Activated CD8-positive, alpha-beta T cell treated with anti-CD3 and anti-CD28 coated beads for 36 hours (primary cell): Measurements from ENCODE around the gene FBXW9. TPM values are rescaled to one million over a fixed set of nuclear protein-coding genes. Genes with fewer than 3 reads are reported as not detected.

Source experiments
- ATAC-seq: fragments of 200-7000 bp; cut with Tn5 transposase; one replicate; pipeline ENCODE4 v1.10.0; 2021; ENCODE audit warnings: mild to moderate bottlenecking, moderate library complexity
- CTCF ChIA-PET: fragments of 350-600 bp; sonication (Branson Sonifier 250); formaldehyde crosslinking; loops from one replicate; lab custom pipeline; 2021; ENCODE audit warnings: antibody characterized with exemption; lab: Charles Lee
- POLR2A ChIA-PET: fragments of 350-600 bp; sonication (Branson Sonifier 250); formaldehyde crosslinking; loops from one replicate; lab custom pipeline; 2021; ENCODE audit warnings: antibody characterized with exemption; lab: Charles Lee
- DNase-seq: peaks from one replicate; pipeline ENCODE4 v3.0.0-alpha.2; 2020
- H3K27ac Mint-ChIP-seq: one replicate; pipeline ENCODE4 v1.8.0; 2021; ENCODE audit warnings: mild to moderate bottlenecking, mixed read lengths
- H3K27me3 Mint-ChIP-seq: one replicate; pipeline ENCODE4 v1.8.0; 2021; ENCODE audit warnings: mixed read lengths
- H3K36me3 Mint-ChIP-seq: one replicate; pipeline ENCODE4 v1.8.0; 2021; ENCODE audit warnings: low read depth, mixed read lengths
- H3K4me1 Mint-ChIP-seq: one replicate; pipeline ENCODE4 v1.8.0; 2021; ENCODE audit warnings: low read depth, mixed read lengths
- H3K4me3 Mint-ChIP-seq: one replicate; pipeline ENCODE4 v1.8.0; 2021; ENCODE audit warnings: mild to moderate bottlenecking, moderate library complexity, mixed read lengths
- H3K9me3 Mint-ChIP-seq: one replicate; pipeline ENCODE4 v1.8.0; 2021; ENCODE audit warnings: mixed read lengths
- CTCF ChIP-seq: fragments of 200-600 bp; IDR thresholded peaks from one replicate; pipeline ENCODE4 v1.8.0; 2022; ENCODE audit warnings: antibody characterized with exemption, mild to moderate bottlenecking
- intact Hi-C: fragments of 100-400 bp; cut with micrococcal nuclease; formaldehyde crosslinking; loops from one replicate; pipeline ENCODE4 v1.10.0; 2022
- total RNA-seq, 2 experiments: library from RNA; stranded (reverse); gene quantifications; one replicate each; pipeline ENCODE4 v1.2.3, GENCODE V29; 2021

Gene FBXW9
- total RNA-seq, result 10 to 100 TPM in 1 of 2 experiments, 1 to 10 TPM in 1; 9.9 to 10.8 TPM

GRCh38 chr19:12696366-12697335 lies at the start of gene FBXW9:
Gene FBXW9 (minus strand): TSS chr19:12696631. CDS start chr19:12696581, 50 bp downstream.
- intact Hi-C loops, result no loop called here
- TF ChIP-seq CTCF, result no peak

GRCh38 chr19:12745166-12745897 lies 48.9 kb upstream of the FBXW9 start:
- ATAC-seq (no peak), DNase-seq (no peak)
- H3K27me3 Mint-ChIP-seq, result peaks cover 4% of the 10 kb centered on the region
- peaks cover 36% of the 10 kb centered on the region for H3K36me3 Mint-ChIP-seq
- TF ChIP-seq CTCF, result no peak
- no peaks in the 10 kb centered on the region for H3K4me1 Mint-ChIP-seq
- intact Hi-C loops, result no loop called here
- no peak overlapping the region for H3K27ac Mint-ChIP-seq
- ChIA-PET POLR2A (interaction anchor here (1.1 to 2.6 kb wide), 2 partner anchors 12 to 17 kb away, joined by 3 to 7 read pairs; no protein-coding TSS in a partner anchor), CTCF (interaction anchor here (1.3 to 4.3 kb wide), 4 partner anchors 12 to 103 kb away, joined by 3 to 30 read pairs (median 6); no protein-coding TSS in a partner anchor)
- H3K9me3 Mint-ChIP-seq, result peaks cover 8% of the 10 kb centered on the region
- no peak overlapping the region for H3K4me3 Mint-ChIP-seq

More at GRCh38 chr19:12696366-12697335, at the start of gene FBXW9:
- peak within 1 kb of the TSS; percentile 79 for H3K4me3 Mint-ChIP-seq
- peaks cover 13% of the 10 kb centered on the region for H3K4me1 Mint-ChIP-seq
- CTCF ChIA-PET, result interaction anchor here (0.6 to 2.0 kb wide), 6 partner anchors 20 to 68 kb away, joined by 3 to 7 read pairs (median 4); no protein-coding TSS in a partner anchor
- POLR2A ChIA-PET, result interaction anchor here (0.5 to 5.3 kb wide), 23 partner anchors 10 to 168 kb away, joined by 3 to 38 read pairs (median 5); partner anchors contain the start of genes DHPS, GET3, GNG14 and JUNB
- peak; percentile 92 for ATAC-seq
- peak; percentile 99 for DNase-seq
- no peaks in the 10 kb centered on the region for H3K27me3 Mint-ChIP-seq
- H3K9me3 Mint-ChIP-seq, result no peaks in the 10 kb centered on the region
- H3K36me3 Mint-ChIP-seq, result peaks cover 17% of the 10 kb centered on the region
- H3K27ac Mint-ChIP-seq, result peak within 1 kb of the TSS; percentile 96

GRCh38 chr19:12737835-12738351 lies 41.5 kb upstream of the FBXW9 start:
- Mint-ChIP-seq H3K4me1 (peaks cover 31% of the 10 kb centered on the region), H3K27ac (peak overlapping the region; percentile 98), H3K27me3 (no peaks in the 10 kb centered on the region), H3K4me3 (peak overlapping the region; percentile 99), H3K36me3 (peaks cover 32% of the 10 kb centered on the region), H3K9me3 (no peaks in the 10 kb centered on the region)
- CTCF ChIA-PET, result interaction anchor here (0.8 to 6.4 kb wide), 5 partner anchors 15 to 59 kb away, joined by 4 to 47 read pairs (median 7); no protein-coding TSS in a partner anchor
- TF ChIP-seq CTCF, result no peak
- intact Hi-C loops, result loop anchor here (2.0 kb wide), 1 partner anchor 15 kb away; the partner anchor contains the start of gene TNPO2
- ATAC-seq (no peak), DNase-seq (no peak)
- POLR2A ChIA-PET, result interaction anchor here (0.6 to 8.9 kb wide), 12 partner anchors 9 to 132 kb away, joined by 3 to 160 read pairs (median 4); partner anchors contain the start of genes BEST2, FBXW9, RTBDN and THSD8

GRCh38 chr19:12736995-12737834 lies 40.8 kb upstream of the FBXW9 start, which contains the start of gene GET3:
Gene GET3 (plus strand): TSS chr19:12737497. CDS start chr19:12737506, 9 bp downstream.
- ATAC-seq, result peak; percentile 84
- Mint-ChIP-seq H3K4me1 (peaks cover 35% of the 10 kb centered on the region), H3K9me3 (no peaks in the 10 kb centered on the region), H3K27me3 (no peaks in the 10 kb centered on the region), H3K4me3 (peak within 1 kb of the TSS; percentile 99), H3K36me3 (peaks cover 34% of the 10 kb centered on the region), H3K27ac (peak within 1 kb of the TSS; percentile 98)
- POLR2A ChIA-PET, result interaction anchor here (0.6 to 8.9 kb wide), 16 partner anchors 9 to 145 kb away, joined by 3 to 160 read pairs (median 4); partner anchors contain the start of genes BEST2, DHPS, FBXW9 and JUNB
- intact Hi-C loops, result loop anchor here (2.0 kb wide), 1 partner anchor 14 kb away; the partner anchor contains the start of gene TNPO2
- DNase-seq, result peak; percentile 89
- no peak for TF ChIP-seq CTCF
- CTCF ChIA-PET, result interaction anchor here (0.6 to 6.4 kb wide), 5 partner anchors 21 to 111 kb away, joined by 3 to 47 read pairs (median 7); no protein-coding TSS in a partner anchor
